ENCODE data around the gene CYTH4.
A peak's percentile ranks its signal among the peaks of the same experiment; 100 is the strongest.

The CYTH4 gene

DNA sequence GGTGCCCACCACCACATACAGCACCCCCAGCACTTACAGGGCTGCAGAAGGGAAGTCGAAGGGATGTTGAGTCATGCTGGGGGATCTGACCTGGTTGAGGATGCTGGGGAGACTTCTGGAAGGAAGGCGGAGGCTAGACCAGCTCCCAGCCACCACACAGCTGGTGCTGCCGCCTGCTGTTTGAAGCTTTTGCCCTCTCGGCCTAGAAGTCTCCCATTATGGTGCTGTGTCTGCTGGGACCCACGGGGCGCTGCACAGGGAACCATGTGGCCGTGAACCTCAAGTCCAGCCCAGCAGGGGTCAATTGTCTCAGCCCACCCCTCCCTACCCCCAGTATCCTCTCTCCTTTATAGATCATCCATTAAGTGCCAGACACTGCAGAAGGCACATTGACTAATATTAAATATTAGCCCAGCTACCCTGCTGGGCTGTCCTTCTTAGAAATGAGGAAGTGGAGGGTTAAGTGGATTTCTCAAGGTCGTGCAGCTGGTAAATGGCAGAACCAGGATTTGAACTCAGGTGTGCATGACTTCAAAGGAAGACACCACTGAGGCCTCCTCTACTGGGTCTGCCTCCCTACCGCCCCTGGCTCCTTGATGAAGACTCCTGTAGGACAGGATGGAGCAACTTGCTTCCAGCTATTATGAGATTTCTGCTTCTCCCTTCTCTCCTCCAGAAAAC lies 49.7 kb downstream of the CYTH4 start:
- DNase-seq, result no peak

DNA sequence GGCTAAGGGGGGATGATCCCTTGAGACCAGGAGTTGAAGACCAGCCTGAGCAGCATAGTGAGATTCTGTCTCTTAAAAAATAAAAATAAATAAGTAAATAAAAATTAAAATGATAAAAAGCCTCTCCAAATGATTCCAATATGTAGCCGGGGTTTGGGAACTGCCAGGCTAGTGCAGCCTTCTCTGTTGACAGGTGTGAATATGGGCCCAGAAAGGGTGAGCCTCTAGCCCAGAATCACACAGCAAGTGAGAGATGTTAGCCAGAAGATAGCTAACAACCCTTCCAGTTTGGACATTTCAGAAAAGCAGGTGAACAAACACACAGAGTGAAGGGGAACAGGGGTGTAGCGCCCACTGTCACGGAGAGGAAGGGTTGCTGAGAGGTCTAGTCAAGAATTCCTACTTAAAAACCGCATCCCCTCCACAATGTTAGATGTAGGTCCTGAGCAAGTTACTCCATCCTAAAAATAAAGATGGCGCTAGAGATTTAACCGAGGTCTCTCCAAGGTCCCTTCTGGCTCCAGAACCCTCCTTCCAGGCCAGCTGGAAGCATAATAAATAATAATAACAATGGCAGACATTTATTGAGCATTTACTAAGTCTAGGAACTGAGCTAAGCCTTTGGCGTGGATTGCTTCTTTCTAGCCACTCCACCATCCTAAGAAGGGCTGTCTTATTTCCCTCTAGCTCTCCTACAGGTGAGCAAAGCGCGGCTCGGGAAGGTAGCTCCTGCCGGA lies 51.6 kb downstream of the CYTH4 start:
- DNase-seq, result no peak

DNA sequence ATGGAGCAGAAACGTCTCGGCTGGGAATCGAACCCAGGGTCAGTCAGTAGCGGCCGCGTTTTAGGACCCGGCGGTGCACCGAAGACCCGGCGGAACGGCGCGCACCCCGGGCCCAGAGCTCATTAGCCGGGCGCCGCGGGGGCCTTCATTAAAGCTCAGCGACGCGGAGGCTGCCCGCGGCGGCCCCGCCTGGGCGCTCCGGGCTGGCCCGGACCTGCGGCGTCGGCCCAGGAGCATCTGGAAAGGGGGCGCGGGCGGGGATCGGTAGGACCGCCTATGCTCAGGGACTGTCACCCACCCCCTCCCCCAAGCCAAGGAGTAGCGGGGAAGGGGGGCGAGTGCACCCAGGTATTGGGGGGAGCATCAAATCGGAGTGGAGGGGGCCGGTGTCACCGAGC lies 52.2 kb downstream of the CYTH4 start:
- DNase-seq, result no peak

DNA sequence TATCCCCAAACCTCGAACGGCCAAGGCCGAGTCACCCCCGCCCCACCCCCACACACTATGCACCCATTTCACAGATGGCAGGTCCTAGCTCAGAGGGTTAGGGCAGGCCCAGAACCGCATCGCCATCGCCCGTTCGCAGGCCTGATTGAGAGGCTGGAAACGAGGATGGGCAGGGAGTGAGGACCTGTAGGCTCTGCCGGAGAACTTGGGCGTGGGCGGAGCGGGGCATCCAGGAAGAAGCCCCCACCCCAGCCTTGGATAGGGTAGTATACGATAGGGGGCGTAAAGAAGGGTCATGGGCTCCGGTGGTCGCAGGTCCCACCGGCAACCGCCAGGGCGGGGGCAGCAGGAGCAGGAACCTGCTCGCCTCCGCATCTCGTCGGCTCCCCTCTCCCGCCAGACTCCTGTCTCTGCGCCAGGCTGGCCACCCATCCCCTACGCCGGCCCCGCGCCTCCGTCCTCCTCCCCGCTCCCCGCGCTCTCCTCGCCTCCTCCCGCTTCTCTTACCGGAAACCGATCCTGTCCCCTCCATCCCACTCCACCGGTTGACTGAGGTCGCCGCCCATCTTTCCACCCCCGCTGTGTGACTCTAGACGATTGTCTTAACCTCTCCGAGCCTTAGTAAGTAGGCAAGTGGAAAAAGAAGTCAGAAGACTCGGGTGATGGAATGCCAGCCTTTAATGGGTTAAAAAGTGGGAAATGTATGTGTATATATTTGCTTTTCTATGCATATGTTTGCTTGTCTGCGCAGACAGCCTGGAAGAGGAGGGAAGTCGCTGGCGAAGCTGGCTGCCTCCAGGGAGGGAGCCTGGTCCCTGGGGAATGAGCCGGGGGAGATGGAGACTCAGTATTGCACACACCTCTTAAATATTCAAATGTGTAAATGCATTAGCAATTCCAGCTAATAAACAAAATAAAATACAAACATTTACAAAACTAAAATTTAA lies 52.8 kb downstream of the CYTH4 start:
- no peak for DNase-seq

DNA sequence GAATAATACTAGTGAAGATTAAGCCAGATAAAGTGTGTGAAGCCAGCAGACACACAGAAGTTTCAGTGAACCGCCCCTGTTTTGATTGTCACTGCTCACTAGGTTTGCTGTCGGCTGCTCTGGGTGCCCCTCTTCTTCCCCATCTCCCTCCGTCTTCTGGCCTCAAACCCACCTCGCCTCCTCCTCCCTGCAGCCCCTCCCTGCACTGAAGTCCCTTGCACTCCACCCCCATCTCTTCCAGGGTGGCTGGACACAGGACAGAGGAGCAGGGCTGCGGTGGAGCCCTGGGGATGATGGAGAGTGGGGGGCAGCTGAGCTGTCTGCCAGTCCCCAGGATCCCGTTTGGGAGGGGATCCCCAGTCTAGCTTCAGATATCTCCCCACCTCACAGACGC lies 53.5 kb downstream of the CYTH4 start:
- DNase-seq, result no peak

DNA sequence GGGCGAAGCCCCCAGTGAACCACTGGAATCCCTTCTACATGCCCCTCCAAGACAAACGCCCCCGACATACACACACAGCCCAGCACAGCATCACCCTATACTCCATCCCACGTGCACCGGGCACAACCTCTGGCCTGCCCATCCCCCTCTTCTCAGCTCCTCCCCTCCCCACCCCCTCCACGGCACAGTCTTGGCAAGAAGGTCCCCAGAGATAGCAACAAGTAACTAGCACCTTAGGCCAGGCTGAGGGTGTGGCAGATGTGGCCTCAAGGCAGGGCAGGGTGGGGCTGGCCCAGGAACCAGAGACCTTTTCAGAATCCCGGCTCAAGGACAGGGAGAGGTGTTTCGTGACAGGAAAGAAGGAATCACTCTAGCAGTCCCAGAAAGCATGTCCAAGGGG lies 54.3 kb downstream of the CYTH4 start:
- DNase-seq, result no peak

DNA sequence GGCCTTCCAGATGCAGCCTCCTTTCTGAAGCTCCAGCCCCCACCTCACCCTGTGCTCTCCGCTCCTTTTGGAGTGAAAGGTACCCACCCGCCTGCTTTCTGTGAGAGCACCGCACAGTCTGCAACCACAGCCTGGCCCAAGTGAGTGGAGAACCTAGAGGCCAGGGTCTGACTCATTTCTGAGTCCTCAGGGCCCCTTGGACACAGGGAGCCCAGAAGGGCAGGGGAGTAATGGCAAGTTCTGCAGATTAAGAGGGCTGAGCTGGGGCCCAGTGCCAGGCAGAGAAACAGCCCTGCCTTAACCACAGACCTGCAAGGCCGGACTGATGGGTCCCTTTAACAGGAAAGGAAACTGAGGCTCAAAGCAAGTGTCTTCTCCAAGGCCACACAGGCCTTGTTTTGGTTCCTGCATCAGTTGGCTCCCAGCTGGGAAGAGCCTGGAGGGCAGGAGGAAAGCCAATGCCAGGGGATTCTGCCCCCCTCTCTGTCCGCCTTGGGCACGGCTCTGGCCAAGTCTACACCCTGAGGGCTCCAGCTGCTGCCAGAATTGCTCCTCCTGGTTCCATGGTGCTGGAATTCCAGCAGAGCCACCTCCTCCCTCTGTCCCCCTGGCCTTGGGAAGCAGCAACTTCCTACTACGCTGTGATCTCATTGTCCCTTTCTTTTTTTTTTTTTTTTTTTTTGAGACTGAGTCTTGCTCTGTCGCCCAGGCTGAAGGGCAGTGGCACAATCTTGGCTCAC lies 55.1 kb downstream of the CYTH4 start:
- no peak for DNase-seq

DNA sequence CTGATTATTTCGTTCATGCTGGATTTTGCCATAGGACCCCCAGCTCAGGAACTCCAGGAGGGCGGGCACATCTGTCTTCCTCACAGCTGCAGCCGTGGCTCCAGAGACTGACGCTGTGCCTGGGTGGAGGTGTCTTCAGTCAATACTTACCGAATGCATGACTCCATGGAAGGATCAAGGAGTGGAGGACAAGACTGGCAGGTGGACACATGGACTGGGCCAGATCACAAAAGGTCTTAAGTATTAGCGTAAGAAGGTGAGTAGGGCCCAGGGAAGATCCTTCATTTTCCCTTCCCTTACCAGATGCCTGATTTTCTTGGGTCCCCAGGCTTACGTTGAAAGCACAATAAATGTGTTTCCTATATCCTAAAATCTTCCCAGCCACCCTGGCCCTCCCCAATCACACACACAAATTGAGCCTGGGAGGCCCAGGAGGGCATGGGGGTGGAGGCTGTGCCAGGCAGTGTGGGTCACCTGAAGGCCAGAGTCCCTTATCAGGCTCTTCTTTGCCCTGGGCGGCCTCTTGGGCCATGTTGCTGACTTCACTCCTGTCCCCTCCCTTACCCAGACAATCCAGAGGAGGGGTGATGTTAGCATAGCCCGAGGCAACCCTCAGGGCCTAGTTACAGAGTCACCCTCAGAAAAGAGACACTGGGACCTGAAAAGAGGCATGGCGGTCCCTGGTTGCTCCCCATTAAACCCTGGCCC lies 56.4 kb downstream of the CYTH4 start:
- DNase-seq, result no peak

DNA sequence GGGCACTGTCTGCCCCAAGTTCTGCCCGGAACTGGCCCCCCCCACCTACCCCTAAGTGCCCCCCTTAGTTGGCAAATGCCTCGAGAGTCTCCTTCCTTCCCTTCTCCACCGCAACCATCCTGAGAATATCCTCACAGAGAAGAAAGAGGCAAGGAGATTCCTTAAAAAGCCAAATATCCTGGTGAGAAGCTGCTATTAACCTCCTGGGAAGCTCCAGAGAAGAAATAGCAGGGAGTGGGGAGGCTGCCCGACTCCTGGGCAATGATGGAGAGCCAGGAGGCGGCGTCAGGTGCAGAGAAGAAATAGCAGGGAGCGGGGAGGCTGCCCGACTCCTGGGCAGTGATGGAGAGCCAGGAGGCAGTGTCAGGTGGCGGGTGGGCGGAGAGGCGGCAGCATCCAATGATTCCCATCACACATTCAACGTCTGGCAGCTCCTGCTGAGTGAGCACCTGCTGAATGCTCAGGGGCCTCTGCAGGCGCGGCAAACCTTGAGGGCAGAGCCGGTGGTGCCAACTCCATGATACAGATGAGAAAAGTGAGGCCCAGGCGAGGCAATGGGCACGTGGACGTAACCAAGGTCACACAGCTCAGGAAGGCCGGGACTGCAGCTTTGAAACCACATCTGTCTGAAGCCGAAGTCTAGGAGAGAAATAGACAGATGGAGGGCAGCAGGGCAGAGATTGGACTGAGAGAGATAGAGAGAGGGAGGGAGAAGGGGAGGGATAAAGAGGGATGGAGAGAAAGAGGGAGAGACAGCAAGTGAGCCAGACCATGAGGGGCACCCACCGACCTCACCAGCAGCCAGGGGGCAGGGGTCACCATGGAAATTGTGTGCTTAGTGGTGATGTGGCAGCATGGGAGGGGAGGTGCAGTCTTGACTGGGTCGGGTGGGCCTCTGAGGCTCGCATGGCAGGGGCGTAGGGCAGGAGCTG lies 58.3 kb downstream of the CYTH4 start:
- DNase-seq, result peak; percentile 47

DNA sequence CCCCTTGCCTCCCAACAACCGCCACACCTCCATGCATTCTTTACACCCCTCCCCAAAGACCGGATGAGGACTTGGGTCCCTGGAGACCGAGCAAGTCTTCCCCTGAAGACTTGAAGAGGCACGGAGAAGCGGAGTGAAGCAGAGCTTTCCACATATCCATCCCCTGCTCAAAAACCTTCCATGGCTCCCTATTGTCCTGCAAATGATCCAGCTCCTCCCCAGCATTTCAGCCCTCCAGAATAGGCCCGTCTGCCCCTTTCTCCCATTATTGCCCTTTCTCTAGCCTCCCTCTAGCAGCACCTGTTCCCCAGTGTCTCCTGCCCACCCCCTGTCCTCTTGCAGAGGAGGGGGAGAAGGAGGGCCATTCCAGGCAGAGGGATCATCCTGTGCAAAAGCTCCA lies 59.8 kb downstream of the CYTH4 start:
- DNase-seq, result no peak

DNA sequence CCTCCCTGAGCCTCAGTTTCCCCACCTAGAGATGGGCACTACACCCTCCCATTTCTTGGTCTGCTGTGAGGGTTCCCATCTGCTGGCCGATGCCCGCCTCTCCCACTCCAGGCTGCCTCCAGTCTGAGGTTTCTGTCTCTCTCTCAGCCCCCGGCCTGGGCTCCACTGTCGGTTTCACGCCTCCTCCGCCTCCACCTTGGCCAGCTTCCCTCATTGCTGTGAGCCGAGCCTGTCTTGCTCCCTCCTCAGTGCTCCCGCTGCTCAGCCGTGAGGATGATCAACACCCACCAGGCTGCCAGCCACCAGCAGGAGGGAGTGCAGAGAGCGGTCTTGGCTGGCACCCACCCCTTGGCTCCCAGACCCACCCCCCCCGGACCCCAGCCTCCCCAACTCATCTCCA lies 61.0 kb downstream of the CYTH4 start:
- no peak for DNase-seq

DNA sequence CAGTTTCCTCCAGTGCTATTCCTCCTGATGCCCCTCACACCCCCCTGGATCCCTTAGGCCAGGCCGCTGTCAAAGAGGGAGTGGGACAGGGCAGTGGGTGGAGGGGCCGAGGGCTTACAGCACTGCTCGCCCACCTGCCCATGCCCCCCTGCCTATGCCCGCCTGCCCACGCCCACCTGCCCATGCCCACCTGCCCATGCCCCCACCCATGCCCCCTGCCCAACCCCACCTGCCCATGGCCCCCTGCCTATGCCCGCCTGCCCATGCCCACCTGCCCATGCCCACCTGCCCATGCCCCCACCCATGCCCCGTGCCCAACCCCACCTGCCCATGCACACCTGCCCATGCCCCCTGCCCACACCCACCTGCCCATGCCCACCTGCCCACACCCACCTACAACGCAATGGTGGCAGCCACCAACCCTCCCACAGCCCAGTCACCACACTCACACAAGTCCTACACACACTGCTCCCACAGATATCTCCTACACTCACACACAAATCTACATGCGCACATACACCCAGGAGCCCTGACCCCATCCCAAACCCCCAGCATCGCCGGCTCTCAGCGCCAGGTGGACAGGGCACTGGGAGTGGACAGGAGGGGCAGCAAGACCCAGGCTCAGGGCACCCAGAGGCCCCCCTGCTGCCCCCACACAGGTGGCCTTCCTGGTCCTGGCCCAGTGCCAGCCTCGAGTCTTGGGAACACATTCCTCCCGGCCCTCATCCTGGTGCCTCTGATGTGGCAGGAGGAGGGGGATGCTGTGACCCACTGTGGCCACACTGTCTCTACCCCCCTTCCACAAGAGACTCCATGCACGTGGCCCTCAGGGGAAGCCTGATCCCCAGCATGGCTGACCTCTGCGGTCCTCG lies 61.8 kb downstream of the CYTH4 start:
- no peak for DNase-seq

DNA sequence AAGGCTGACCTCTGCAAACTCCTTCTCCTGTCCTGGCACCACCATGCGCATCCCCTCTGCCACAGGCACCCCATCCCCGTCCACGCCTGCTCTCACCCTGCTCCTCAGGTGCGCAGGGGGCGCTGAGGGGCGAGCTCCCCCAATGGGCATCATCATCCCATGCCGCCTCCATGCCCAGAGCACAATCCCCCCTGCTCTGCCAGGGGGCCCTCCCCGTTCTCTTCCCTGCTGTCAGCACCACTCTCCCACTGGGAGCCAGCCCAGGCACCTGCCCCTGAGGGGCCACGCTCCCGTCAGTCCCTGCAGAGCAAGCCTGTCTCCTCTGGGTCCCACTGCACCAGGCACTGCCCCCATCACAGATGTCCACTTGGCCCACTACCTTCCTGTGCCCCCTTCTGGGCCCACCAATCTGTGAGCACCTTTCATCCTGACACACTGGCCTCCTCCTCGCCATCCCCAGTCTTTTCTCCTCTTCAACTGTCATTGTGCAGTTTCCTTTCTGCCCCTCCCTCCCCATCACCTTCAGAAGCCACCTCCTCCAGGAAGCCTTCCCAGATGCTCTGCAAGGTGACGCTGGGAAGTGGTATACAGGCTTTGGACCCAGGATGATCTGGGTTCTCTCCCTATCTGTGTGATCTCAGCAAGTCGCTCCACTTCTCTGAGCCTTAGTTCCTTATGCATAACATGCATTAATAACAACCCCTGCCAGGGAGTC lies 62.6 kb downstream of the CYTH4 start:
- DNase-seq, result no peak

DNA sequence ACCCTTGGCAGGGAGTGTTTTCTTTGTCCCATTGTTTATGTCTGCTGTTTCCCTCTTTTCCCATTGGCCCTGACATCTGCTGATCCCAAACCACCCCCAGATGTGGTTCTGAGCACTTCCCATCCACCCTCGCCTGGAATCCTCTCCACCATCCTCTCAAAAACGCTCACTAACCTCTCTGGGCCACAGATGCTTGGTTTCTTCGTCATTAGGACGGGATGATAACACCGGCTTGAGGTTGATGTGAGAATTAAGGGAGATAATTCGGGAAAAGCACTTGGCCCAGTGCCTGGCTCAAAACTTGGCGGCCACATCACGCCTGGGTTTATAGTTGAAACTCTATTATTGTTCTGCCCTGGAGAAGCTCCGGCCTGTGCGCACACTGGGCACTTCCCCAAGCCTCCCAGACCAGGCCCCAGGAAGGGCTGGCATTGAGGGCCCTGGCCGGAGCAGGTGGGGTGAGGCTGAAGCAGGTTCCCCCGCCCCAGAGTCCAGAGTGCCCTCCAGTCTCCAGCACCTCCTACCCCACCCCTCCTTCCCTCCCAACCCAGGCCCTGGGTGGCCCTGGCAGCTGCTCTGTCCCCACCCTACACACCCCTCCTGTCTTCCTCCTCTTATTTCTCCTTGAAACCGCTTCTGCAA lies 63.7 kb downstream of the CYTH4 start:
- DNase-seq, result peak; percentile 59

DNA sequence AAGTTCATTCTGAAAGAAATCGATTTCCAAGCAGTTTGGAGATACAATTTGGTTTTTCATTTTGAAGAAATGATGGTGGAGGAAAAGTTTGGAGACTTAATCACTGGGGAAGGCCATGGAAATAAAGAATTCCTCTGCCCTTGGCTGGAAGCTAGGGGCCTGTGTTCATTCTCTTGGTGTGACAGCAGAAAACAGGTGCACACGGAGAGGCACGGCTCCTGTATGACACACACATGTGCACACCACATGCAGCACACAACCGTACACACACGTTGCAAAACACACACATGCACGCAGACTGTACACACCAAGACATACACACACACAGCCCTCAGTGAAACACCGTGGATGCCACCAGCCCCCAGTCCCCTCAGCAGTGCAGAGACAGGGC lies 64.2 kb downstream of the CYTH4 start:
- no peak for DNase-seq

DNA sequence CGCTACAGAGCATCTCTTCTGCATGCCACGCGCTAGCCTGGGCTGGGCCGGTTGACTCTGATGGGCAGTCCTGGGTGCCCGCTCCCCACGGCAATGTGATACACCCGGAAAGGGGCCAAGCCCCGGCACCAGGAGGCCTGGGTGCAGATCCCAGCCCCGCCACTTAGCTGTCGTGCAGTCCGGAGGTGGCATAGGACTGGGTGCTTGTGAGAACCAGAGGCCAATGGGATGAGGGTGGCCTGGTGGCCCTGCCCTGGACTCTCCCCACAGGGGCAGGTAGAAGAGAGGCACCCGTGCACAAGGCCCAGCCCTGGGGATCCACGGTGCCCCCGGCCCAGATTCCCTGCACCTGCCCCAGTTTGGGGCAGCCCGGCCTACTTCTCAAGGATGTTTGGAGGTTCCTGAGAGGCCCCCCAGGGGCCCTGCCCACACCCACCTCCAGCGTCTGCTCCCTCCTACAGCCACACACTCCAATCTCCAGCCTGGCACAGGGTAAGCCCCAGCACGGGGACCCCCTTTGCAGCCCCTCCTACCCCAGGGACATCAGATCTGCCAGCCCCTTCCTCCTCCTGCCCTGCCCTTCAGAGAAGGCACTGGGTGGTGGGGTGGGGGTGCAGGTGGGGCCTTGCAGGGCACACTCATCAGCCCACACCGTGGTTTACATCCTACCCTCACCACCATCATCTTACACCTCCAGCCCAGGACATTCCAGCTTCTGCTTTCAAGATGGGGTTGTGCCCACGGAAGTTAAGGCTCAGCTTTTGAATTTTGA lies 66.9 kb downstream of the CYTH4 start:
- DNase-seq, result no peak

DNA sequence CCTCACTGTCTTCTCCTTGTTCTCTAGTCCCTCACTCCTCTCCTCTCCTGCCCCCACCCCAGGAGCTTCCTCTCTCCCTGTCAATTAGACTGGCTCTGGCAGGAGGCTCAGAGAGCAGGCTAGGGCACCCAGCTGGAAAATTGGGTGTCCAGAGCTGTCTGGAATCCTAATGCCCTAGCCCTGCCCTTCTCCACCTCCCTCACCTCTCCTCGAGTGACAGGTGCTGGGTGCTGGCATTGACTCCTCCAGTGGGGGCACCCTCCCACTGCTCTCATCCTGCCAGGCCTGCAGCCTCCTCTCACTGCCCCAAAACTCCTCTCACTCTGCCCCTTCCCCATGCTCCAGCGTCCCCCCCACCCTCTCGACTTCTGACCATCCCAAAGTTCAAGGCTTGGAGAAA lies 68.9 kb downstream of the CYTH4 start:
- peak; percentile 26 for DNase-seq

DNA sequence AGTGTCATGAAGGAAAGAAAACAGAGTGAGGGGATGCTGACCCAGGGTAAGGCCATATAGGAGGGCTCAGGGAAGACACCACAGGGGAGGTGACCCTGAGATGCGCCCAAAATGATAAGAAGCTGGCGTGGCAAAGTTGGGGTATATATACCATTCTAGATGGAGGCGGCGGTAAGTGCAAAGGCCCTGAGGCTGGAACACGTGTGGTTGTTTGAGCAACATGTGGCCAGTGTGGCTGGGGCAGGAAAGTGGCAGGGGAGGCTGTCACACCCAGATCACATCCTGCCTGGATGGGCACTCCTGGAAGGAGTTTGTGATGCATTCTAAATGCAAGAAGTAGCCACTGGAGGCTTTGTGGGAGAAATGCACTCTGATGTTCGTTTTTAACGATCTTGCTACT lies 70.2 kb downstream of the CYTH4 start:
- DNase-seq, result no peak

All from DMS79 (cell line).